GM18858 (cell line): Measurements from ENCODE around the gene NRF1.

Source experiments
- ATAC-seq: cut with Tn5 transposase; IDR thresholded peaks from one replicate; pipeline ENCODE4 v1.9.1; 2021; ENCODE audit not compliant: unreplicated experiment

NRF1 gene

GRCh38 chr7:129769400-129769774 lies 157.9 kb downstream of the NRF1 start:
- no peak for ATAC-seq

- no peak for ATAC-seq
Measured at GRCh38 chr7:129769866-129770808, 158.6 kb downstream of the NRF1 start.

- no peak for ATAC-seq
Measured at GRCh38 chr7:129771201-129771927, 159.8 kb downstream of the NRF1 start.

- ATAC-seq, result no peak
Measured at GRCh38 chr7:129771928-129772479, 160.5 kb downstream of the NRF1 start.

- no peak for ATAC-seq
Measured at GRCh38 chr7:129772646-129773280, 161.2 kb downstream of the NRF1 start.

- no peak for ATAC-seq
Measured at GRCh38 chr7:129773328-129773731, 161.8 kb downstream of the NRF1 start.

- ATAC-seq, result no peak
Measured at GRCh38 chr7:129773871-129774270, 162.4 kb downstream of the NRF1 start.

- ATAC-seq, result no peak
Measured at GRCh38 chr7:129774359-129774758, 162.8 kb downstream of the NRF1 start.

- no peak for ATAC-seq
Measured at GRCh38 chr7:129774871-129775694, 163.6 kb downstream of the NRF1 start.

- ATAC-seq, result no peak
Measured at GRCh38 chr7:129775695-129776361, 164.3 kb downstream of the NRF1 start.

- ATAC-seq, result no peak
Measured at GRCh38 chr7:129776362-129776722, 164.8 kb downstream of the NRF1 start.

- no peak for ATAC-seq
Measured at GRCh38 chr7:129777195-129777844, 165.8 kb downstream of the NRF1 start.

- ATAC-seq, result no peak
Measured at GRCh38 chr7:129777993-129778769, 166.7 kb downstream of the NRF1 start.

- ATAC-seq, result no peak
Measured at GRCh38 chr7:129778770-129779601, 167.5 kb downstream of the NRF1 start.

GRCh38 chr7:129779602-129780256 lies 168.2 kb downstream of the NRF1 start:
- no peak for ATAC-seq

GRCh38 chr7:129780257-129780973 lies 168.9 kb downstream of the NRF1 start:
- no peak for ATAC-seq
